Testis (tissue), 3 donors: ENCODE data around the gene CCN2. TPM values are rescaled to one million over a fixed set of nuclear protein-coding genes. Genes with fewer than 3 reads are reported as not detected.

ENCODE experiments used
- DNase-seq: peaks from one replicate; pipeline ENCODE4 v3.0.0-alpha.2; 2019
- H3K27ac ChIP-seq, 2 donors: fragments of 200-600 bp; sonication (generic); one replicate each; pipeline ENCODE4 v1.5.1; 2019
- H3K27me3 ChIP-seq: fragments of 200-600 bp; sonication (generic); one replicate; pipeline ENCODE4 v1.5.1; 2019
- H3K36me3 ChIP-seq: fragments of 200-600 bp; sonication (generic); one replicate; pipeline ENCODE4 v1.5.1; 2017; ENCODE audit warnings: low read depth; ENCODE audit errors: missing control alignments
- H3K4me1 ChIP-seq: fragments of 200-600 bp; sonication (generic); one replicate; pipeline ENCODE4 v1.5.1; 2019
- H3K4me3 ChIP-seq, 2 donors: fragments of 200-600 bp; sonication (generic); one replicate each; pipeline ENCODE4 v1.5.1; 2017 to 2019
- H3K9me3 ChIP-seq: fragments of 200-600 bp; sonication (generic); one replicate; pipeline ENCODE4 v1.5.1; 2017
- CTCF ChIP-seq, 3 experiments: fragments of 450-650 bp in 2 of 3; fragments of 200-600 bp in 1 of 3; sonication (generic) in 1 of 3; IDR thresholded peaks; one replicate each; pipeline ENCODE4 v1.5.1; 2016 to 2019; ENCODE audit warnings: antibody characterized with exemption in 3 of 3, mild to moderate bottlenecking in 2 of 3, moderate library complexity in 1 of 3
- POLR2A ChIP-seq: fragments of 450-650 bp; IDR thresholded peaks from one replicate; pipeline ENCODE4 v1.6.1; 2017; ENCODE audit warnings: antibody characterized with exemption, mild to moderate bottlenecking, moderate library complexity
- WGBS, 2 donors: methylation state at CpG; one replicate each; pipeline ENCODE4 v1.1.5; 2018; 5-methylcytosine and 5-hydroxymethylcytosine counted together
- intact Hi-C: fragments of 100-400 bp; cut with DNase I; formaldehyde crosslinking; loops from one replicate; pipeline ENCODE4 v1.15.1; 2023; ENCODE audit warnings: low total_unique reads
- polyA plus RNA-seq: library from polyadenylated mRNA; stranded (reverse); fragments of 350-450 nt; fragmentation: Illumina TruSeq; extraction: RNeasy Lipid Tissue Mini Kit (QIAGEN cat#74804); gene quantifications from one replicate; pipeline ENCODE4 v1.2.3, GENCODE V29; 2014; ENCODE audit warnings: low read depth, low replicate concordance; ENCODE audit not compliant: insufficient read depth
- total RNA-seq, 2 donors: library from RNA; depleted of rRNA; stranded (reverse); fragments of >200 nt; gene quantifications; one replicate each; pipeline ENCODE4 v1.2.3, GENCODE V29; 2016

The CCN2 gene
- total and polyA plus RNA-seq, 3 donors from 2014 or later, result 39.1 to 50.4 (median 50.2) TPM

GRCh38 chr6:131997429-131998153, 46.4 kb upstream of the CCN2 start:
- Histone ChIP-seq H3K4me1 (no peaks in the 10 kb centered on the region), H3K4me3 (no peak overlapping the region), H3K9me3 (no peaks in the 10 kb centered on the region), H3K36me3 (no peaks in the 10 kb centered on the region), H3K27me3 (no peaks in the 10 kb centered on the region), H3K27ac (no peak overlapping the region)
- intact Hi-C loops, result no loop called here
- no peak for DNase-seq
- WGBS, 2 donors, result 92 to 93% methylated on average over 7 of the region's 7 CpGs
- TF ChIP-seq CTCF (IDR thresholded peaks at IDR 0.05), result no peak
- no peak for TF ChIP-seq POLR2A

GRCh38 chr6:131995917-131996316, 44.7 kb upstream of the CCN2 start:
- intact Hi-C loops, result no loop called here
- no peaks in the 10 kb centered on the region for H3K4me1 ChIP-seq
- no peak for TF ChIP-seq CTCF (IDR thresholded peaks at IDR 0.05)
- no peak overlapping the region for H3K27ac ChIP-seq
- H3K36me3 ChIP-seq, result no peaks in the 10 kb centered on the region
- H3K27me3 ChIP-seq, result no peaks in the 10 kb centered on the region
- no peak overlapping the region for H3K4me3 ChIP-seq
- 94 to 98% methylated on average over 1 of the region's 1 CpG for WGBS, 2 donors
- no peak for DNase-seq
- no peaks in the 10 kb centered on the region for H3K9me3 ChIP-seq

- no peaks in the 10 kb centered on the region for H3K9me3 ChIP-seq
- intact Hi-C loops, result no loop called here
- 68 to 75% methylated on average over 2 of the region's 2 CpGs for WGBS, 2 donors
Measured at GRCh38 chr6:131992557-131992956, 41.4 kb upstream of the CCN2 start.

GRCh38 chr6:131989036-131989435, 37.9 kb upstream of the CCN2 start:
- no peaks in the 10 kb centered on the region for H3K9me3 ChIP-seq
- no peak for DNase-seq
- H3K36me3 ChIP-seq, result no peaks in the 10 kb centered on the region
- H3K4me3 ChIP-seq, result no peak overlapping the region
- H3K27me3 ChIP-seq, result no peaks in the 10 kb centered on the region
- 88 to 93% methylated on average over 4 of the region's 4 CpGs for WGBS, 2 donors
- no peak overlapping the region for H3K27ac ChIP-seq
- H3K4me1 ChIP-seq, result no peaks in the 10 kb centered on the region
- intact Hi-C loops, result no loop called here
- TF ChIP-seq POLR2A, result no peak
- no peak for TF ChIP-seq CTCF (IDR thresholded peaks at IDR 0.05)

More at GRCh38 chr6:131992557-131992956, 41.4 kb upstream of the CCN2 start:
- TF ChIP-seq CTCF (IDR thresholded peaks at IDR 0.05), result no peak
- no peak for TF ChIP-seq POLR2A
- H3K36me3 ChIP-seq, result no peaks in the 10 kb centered on the region
- H3K27me3 ChIP-seq, result no peaks in the 10 kb centered on the region
- no peak overlapping the region for H3K4me3 ChIP-seq
- DNase-seq, result no peak
- H3K27ac ChIP-seq, result no peak overlapping the region
- H3K4me1 ChIP-seq, result no peaks in the 10 kb centered on the region

GRCh38 chr6:131982740-131983259, 31.6 kb upstream of the CCN2 start:
- Histone ChIP-seq H3K27me3 (no peaks in the 10 kb centered on the region), H3K36me3 (no peaks in the 10 kb centered on the region), H3K4me1 (no peaks in the 10 kb centered on the region), H3K4me3 (no peak overlapping the region), H3K9me3 (no peaks in the 10 kb centered on the region), H3K27ac (no peak overlapping the region)
- 92 to 94% methylated on average over 2 of the region's 2 CpGs for WGBS, 2 donors
- intact Hi-C loops, result no loop called here
- TF ChIP-seq POLR2A, result no peak
- TF ChIP-seq CTCF (IDR thresholded peaks at IDR 0.05), result no peak
- no peak for DNase-seq
